HG03457 (cell line): ENCODE data around the gene MAP2K5.

Experiments
- ATAC-seq: cut with Tn5 transposase; IDR thresholded peaks from one replicate; pipeline ENCODE4 v1.9.1; 2021; ENCODE audit warnings: moderate number of reproducible peaks; ENCODE audit not compliant: unreplicated experiment

The MAP2K5 gene

DNA sequence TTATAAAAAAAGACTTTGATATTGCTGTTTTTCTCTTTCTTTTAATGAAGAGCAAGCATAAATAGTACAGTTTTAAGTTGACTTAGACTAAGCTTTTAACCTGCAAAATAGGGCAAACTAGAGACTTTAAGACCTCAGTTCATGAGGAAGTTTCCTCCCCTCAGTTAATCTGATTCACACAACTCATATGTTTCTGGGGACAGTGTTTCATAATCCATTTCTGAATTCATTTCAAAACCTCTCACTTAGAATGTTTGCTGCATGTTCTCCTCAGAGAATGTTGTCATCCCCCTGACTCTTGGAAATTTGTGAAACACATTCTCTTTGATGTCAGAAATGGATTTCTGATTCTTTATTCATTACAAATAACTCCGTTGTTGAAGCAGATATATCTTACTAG, 203.5 kb downstream of the MAP2K5 start:
- no peak for ATAC-seq

DNA sequence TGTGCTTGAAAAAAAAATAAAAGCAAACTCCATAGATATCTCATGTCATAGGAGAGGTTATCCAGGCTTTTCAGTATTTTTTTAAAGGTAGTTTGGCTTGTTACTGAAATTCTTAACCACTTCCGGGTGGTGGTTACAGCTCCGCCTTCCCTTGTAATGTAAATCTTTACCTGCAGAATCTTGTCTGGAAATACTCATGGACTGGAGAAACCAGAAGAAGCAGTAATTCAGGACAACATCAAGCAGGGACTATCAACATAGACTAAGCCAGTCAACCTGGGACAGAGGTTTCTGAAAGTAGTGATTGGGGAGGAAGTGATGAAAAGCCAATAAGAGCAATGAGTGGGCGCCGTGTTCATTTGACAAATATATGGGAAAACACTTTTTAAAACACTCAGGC, 203.9 kb downstream of the MAP2K5 start:
- ATAC-seq: no peak

DNA sequence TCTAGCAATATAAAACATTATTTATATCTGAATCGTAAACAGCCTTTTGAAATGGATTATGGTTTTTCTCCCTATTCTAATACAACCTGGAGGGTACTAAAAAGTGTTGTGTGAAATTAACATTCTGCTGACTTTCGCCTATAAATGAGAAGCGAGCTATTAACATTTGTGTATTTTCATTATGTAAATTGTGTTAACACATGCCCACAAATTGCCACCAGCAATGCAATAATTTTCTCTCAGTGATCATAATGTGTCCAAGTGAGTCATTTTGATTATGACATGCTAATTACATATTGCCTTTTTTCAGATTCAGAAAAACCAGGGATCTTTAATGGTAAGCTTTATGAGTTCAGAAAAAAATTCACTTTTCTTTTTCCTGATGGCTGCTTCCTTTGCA, 205.4 kb downstream of the MAP2K5 start:
- ATAC-seq: no peak

DNA sequence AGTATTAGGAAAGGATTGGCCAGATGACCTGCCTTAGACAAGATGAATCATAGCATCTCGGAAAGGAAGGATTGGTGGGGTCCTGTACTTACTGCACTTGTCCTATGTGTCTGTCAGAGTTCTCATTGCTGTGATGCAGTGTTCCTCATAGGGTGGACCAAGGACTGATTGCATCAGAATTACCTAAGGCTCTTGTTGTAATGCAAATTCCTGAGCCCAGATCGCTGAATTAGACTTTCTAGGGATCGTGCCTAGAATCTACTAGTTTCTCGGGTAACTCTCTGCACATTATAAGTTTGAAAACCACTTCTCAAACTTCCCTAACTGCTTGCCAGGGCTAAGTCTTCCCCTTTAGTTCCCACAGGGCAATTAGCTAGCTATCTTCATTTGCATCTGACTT, 207.9 kb downstream of the MAP2K5 start:
- ATAC-seq: no peak

DNA sequence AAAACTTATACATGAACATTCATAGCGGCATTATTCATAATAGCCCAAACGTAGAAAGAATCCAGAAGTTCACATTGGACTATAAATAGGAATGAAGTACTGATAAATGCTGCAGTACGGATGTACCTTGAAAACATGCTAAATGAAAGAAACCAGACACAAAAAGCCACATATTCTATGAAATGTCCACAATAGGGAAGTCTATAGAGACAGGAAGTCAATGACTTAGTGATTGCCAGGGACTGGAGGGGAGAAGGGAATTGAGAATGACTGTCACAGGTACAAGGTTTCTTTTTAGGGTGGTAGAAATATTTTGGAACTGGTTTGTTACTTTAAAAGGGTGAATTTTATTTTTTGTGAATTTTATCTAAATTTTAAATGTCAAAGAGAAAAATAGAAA, 211.4 kb downstream of the MAP2K5 start:
- ATAC-seq: no peak

DNA sequence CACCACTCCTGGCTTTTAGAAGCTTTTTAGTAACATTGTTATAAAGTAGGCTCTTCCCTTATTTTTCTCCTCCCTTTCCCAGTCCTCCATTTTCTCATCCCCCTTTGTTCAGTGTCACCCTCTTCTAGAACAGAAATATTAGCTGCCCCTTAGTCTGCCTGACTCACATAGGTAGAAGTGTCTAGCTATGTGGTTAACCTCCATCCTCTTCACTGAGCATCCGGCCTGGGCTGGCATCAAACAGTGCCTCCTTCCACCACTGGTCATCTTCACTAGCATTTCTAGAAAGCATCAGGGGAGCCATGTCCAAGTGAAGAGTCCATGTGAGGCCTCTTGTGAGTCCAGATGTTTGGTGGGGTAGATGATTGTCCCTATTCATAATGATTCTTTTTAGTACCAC, 212.8 kb downstream of the MAP2K5 start:
- no peak for ATAC-seq

DNA sequence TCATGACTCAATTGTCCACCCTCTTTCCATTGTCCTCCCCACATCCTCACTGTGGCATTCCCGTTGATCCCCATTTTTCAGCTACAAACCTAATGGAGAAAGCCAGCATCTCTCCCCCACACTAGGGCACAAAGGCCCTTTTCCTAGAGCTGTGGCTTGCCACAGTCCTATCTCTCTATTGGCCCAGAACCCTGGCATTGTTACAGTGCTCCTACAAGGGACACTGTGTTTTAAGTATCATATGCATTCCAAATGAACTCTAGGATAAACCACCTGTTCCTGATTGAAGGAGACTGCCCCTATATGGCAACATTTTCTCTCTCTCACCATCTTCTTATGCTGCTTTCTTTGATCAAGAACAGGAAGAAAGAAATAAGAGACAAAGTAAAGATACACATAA, 213.4 kb downstream of the MAP2K5 start:
- no peak for ATAC-seq

DNA sequence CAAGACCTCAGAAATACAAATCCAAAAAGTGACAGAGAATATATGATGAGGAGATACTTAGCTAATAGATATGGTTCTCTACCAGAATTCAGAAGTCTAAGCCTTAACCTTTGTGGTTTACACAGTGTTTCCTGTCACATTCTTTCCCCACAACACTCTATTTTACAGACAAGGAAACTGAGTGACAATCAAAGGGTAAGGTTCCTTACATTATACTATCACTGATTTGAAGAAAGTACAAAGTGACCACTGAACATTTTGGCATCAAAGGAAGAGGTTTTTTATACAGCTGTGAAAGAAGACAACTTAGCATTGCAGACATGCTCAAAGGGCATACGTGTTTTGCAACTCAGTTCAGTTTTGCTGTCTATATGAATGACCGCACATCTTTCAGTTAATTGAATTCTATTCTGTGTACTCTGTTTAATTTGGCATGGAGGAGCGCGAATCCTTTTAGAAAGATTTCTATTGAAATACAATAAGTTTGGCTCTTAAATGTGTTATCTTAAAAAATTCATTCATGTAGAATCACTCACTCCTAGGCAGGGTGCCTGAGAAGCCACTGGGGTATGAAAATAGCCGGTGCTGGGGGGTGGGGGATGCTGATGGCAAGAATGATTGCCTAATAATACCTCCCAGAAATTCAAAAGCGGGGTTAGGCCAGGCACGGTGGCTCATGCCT, 216.3 kb downstream of the MAP2K5 start:
- no peak for ATAC-seq

DNA sequence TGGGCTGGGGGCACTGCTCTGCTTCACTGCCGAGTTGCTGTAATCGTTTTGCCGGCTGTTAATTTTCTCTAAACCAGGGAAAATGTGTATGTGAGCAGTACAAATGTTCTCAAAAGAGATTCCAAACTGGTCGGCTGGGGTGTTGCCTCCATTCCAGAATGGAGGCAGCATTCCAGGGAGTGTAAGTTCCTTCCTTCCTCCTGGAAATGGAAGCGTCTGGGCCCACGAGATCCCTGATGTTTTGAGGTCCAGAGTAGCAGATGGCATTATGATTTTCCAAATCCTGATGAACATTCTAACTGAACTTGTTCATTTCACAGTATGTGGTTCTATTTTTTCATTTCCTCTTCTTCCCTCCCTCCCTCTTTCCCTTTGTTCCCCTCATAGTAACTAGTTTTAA, 218.4 kb downstream of the MAP2K5 start:
- ATAC-seq: no peak

DNA sequence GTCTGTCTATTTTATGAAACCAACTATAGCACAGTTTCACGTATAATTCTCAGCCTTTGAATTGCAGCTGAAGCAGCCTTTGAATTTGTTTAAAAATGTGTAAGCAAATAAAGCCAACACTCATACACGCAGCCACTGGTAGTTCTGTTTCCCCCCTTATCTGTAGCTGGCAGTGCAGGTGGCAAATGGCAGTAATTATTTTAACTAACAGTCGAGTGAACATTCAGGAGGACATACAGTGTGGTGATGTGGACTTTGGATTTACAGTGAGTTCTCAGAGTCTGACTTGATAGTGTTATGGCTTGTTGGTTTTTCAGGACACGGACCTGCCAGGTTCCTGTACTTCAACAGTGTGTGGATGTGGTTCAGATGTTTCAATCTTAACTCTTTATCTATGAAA, 218.8 kb downstream of the MAP2K5 start:
- ATAC-seq: no peak

DNA sequence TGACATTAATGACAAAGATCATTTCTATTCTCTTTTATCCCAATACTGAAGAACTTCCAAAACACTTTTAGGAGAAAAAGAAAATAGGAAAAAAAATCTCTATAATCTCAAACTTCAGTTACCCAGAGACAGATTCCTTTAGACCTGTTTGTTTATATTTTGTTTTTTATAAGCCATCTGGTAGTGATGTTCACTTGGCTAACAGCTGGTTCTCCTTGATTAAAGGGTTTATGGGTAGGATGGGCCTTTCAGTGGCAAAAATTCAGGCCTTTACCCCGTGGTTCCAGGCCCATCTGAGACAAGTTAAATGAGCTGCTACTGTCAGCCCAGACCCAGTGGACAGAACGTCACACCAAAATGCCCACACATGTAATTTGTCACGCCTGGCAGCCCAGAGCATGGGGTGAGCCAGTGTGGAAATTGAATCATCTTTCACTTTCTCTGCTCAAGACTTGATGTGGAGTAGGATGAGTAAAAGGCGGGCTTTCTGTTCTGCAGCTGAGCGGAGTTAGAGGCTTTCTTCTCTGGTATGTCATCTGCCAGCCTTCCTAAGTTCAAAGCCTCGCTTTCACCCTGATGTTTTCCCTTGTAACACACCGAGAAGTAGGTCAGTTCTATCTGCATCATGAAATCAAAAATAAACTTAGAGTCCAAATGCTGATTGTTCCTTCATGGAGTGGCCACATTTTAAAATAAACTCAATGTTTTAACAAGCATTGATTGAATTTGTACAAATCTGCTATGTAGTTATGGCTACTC, 220.3 kb downstream of the MAP2K5 start:
- ATAC-seq: no peak

DNA sequence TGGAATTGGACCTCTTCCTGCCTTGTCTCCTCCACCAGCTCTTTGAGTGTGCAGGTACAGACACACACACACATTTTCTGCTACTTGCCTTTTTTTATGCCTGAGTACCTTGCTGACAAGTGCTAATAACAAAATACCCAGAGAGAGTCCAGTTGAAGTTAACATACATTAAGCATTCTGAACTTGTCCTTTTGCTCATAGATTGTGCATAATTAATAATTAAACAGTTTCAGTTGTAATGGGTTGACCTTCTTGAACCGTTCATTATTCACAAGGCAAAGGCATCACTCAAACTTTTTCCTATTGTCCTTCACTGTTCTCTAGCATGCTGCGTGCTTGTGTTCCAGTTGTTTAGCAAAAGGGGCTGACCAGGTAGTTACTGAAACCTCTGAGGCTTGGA, 223.2 kb downstream of the MAP2K5 start:
- no peak for ATAC-seq

DNA sequence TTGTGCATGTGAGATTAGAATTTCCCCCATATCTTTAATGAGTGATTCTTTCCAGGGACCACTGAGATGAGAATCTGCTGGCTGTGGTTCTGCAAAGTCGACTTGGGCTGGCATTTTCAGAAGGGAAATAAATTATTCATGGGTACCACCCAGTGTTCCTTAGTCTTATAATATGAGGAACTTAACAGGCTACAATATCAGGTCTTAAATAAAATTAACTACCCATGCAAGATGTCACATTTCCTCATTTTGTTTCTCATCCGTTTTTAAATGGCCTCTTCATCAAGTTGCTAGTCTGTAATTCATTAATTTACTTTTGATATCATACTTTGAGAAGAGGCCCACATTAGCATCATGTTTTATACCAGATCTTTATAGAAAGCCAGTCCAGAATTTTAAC, 224.5 kb downstream of the MAP2K5 start:
- ATAC-seq: no peak

DNA sequence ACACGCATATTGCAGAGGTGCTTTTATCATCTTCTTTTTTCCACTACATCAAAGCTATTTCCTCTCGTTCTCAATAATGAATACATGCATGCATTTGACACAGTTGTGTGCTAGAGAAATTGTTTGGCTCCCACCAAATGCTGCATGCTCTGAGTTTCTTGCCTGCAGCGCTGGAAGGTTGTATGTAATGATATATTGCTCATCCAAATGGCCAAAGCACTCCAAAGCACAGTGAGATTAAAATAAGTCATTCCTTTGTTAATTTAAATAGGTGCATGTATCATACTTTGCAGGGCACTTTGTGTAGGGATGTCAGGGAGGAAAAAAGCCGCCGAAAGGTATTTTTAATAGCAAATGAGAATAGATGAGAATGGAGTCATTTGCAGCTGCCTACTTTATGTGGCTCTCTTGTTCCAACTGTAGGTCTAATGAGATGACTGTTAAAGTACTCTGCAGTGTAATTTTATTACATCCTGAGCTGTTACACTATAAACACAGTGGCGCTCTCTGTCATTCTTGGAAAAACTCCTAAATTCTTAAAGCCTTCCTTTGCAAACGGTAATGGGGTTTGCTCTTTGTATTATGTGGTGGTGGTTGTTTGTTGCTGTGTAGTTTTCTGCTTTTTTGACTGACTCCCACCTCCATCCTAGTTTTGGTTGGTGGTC, 225.9 kb downstream of the MAP2K5 start:
- no peak for ATAC-seq

DNA sequence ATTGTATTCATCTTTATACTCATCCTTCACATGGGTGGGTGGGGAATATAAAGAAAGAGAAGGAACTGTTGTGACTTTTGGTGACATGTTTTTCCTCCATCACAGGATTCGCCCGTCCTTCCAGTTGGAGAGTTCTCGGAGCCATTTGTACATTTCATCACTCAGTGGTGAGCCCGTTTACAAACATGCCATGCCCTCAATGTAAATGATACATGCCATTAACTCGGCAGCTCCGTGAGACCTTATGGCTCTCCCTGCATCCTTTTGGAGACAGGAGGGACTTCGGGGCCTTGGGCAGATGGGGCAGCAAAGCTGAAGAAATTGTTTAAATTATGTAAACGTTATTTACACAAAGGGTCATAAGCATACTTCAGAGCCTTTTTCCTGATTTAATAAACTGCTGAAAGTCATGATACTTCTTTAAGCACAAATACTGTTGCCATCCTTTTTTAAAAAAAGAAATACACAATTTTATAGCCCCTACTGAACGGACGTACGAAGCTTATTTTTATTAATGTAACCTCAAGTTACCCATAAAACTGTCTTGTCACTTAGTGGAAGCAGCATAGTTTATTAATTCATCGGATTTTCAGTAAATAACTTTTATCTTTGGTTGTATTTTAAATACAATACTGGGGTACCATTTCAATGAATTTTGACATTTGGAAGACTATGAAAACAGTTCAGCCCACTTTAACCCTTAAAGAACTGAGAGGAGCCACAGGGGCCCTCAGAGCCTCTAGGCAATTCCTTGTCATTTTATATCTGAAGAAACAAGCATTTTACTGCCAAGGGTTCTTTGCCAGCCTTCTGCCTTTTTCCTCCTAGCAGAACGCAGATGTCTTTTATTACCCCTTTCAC, 227.2 kb downstream of the MAP2K5 start:
- no peak for ATAC-seq

DNA sequence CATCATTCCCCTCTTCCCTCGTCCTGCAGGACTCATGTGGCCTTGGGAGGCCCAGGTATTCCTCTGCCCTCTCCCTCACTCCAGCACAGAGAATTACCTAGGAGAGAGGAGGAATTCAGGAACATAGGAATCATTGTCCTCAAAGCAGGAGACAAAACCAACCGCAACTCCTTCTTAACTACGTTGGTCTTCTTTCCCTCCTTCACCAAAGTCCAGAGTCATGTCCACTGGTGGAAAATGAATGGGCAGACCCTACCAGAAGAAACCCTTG, 227.8 kb downstream of the MAP2K5 start:
- no peak for ATAC-seq

DNA sequence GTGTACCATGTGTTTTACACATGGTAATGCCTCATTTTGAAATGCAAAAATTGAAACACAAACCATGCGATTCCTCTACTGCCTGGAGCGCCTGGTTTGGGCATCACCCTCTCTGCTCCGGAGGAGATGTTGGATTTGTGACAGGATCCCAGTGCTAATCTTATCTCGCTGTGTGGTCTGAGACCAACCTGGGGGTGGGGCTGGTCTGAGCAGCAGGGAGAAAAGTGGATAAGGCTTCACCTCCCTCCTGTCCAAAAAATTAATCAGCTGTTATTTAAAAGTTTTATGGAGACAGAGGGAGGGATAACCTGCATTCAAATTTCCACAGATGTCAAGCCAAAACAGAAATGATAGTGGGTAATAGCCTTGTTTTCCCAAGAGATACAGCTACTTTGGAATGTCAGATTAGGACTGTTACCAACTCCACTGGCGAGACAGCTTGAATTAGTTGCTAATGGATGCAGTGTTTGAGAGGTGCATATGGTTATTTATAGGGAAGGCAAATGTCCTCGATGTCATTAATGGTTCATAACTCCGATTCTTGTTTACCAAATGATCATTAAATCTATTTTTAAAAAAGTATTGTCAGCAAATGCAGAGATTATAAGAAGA, 228.8 kb downstream of the MAP2K5 start:
- no peak for ATAC-seq

DNA sequence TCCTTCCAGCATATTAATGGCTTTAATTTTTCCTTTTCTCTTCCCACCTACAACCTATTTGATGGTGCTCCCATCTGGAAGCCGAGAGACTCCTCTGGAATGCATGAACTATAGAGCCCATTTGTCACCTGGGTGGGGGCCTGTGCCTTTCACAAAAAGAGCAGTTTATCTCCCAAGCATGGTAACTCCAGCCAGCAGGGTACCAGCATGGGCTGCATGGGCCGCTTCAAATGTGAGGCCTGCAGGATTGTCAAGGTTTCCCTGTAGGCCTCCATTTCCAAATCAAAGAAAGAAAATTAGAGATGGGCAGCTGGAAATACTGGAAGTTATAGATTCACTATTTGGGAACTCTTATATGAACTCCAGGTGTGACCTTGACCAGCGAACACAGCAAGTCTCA, 232.1 kb downstream of the MAP2K5 start:
- ATAC-seq: no peak

DNA sequence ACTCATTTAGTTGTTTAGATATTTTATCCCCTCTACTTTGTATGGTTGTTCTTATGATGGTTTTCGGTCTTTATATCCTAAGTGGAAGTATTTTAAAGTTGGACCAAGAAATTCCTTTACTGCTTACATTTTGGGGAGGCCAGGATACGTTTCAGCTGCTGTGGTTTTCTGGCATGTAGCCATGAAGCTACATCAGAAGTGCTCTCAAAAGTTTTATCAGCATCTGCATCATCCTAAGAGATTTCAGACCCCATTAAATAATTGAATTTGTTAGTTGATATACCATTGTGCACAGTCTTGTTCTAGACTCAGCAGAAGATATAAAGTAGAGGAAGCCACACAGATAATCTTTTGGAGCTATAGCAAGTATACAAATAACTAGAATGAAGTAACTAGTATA, 232.7 kb downstream of the MAP2K5 start:
- ATAC-seq: no peak

DNA sequence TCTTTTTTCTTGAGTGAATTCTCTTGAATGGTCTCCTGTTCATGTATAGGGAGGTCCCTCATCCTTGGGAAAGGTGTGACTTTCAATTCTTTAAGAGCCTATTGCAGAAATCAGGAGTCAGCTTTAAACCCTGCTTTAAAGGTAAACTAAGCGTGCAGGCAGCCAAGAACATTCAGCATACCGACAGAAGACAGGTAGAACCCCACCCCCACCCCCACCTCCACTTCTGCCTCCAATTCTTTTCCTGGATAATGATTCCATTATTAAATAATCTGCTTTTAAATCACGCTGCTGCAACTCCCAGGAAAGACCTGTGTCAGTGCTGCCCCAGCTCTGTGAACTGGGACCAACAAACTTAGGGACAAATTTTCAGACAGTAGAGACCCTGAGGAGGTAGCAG, 233.5 kb downstream of the MAP2K5 start:
- ATAC-seq: no peak

DNA sequence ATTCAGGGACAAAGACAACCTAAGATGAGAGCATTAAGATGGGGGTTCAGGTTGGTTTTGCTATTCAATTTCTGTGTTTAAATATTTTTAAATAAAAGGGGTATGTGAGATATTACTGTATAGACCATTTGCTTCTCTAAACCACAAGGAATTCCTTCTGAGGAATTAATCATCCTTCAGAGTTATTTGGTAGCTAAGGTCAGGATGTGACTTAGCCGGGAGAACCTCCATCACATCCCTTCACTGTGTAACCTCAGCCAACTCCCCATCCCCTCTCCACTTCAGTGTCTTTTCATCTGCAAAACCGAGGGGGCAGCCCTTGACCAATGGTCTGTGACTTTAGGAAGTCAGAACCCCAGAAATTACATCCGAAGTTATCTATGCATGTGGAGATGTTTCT, 234.1 kb downstream of the MAP2K5 start:
- no peak for ATAC-seq
